ENCODE measurements around the gene LCE1A.

DNA sequence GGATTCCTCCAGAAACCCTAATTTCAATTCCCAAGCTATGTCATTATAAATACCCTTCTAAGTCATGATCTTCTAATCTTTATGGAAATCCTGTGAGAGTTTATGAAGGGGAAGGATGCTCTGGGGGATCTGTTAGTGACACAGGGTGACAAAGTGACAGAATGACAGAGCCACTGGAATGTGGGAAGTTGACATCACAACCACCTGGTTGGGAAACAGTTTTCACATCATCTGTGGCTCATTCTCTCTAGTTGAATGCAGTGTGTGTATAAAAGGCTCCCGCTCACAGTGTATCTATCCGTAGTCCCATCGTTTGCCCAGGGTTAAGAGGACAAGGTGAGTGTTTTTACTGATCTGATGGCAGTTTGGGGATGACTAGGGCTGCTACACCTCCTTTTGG, 32.4 kb downstream of the LCE1A start, which contains the start of gene LCE7A:
- TF ChIP-seq GATA2 (IDR thresholded peaks at IDR 0.05; ENCODE audit: low read depth, low read length) (no peak), GATA3 (IDR thresholded peaks at IDR 0.05; ENCODE audit: low read depth, low read length) (no peak)

All from SH-SY5Y (cell line).